Measurements from ENCODE around the gene MMP15.

GRCh38 chr16:58094026-58094425 is 68.5 kb downstream of the MMP15 start:
- TF ChIP-seq CTCF (IDR thresholded peaks at IDR 0.05) (no peak), POLR2A (IDR thresholded peaks at IDR 0.05) (no peak)

Measured in heart left ventricle (tissue), 13 donors.